Stomach (tissue), 4 donors: ENCODE measurements around the gene CUL4A.

ENCODE experiments used
- EP300 ChIP-seq: sonication (generic); formaldehyde crosslinking; IDR thresholded peaks from one replicate; pipeline ENCODE4 v1.6.1; 2017; ENCODE audit warnings: antibody characterized with exemption
- POLR2A ChIP-seq, 4 donors: fragments of 450-650 bp; IDR thresholded peaks; one replicate each; pipeline ENCODE4 v1.6.1; 2016; ENCODE audit warnings: antibody characterized with exemption in 4 of 4, control low read depth in 2 of 4, mild to moderate bottlenecking in 1 of 4, moderate library complexity in 1 of 4
- TF ChIP-seq, protein P1 (sequence below), 7 experiments: fragments of 450-650 bp in 4 of 7; fragments of 200-600 bp in 3 of 7; sonication (generic) in 3 of 7; IDR thresholded peaks; one replicate each; pipeline ENCODE4 v1.5.1; 2016 to 2019; ENCODE audit warnings: antibody characterized with exemption in 7 of 7, control low read depth in 2 of 7, mild to moderate bottlenecking in 1 of 7

DNA sequence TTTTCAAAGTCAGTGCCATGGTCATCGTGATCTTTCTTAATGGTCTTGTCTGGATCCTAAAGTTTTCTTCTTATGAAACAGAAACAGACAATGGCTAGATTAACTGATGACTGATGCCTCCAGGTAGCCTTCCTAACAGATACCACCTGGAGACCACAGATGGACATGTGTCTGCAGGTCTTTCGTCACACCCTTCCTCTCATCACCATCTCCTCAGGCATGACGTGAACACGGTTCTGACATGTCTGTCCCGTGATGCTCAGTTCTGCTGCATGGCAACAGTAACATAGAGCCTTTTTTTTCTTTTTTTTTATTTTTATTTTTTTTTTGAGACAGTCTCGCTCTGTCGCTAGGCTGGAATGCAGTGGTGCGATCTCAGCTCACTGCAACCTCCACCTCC is 74.5 kb downstream of the CUL4A start:
- TF ChIP-seq, protein P1, sequence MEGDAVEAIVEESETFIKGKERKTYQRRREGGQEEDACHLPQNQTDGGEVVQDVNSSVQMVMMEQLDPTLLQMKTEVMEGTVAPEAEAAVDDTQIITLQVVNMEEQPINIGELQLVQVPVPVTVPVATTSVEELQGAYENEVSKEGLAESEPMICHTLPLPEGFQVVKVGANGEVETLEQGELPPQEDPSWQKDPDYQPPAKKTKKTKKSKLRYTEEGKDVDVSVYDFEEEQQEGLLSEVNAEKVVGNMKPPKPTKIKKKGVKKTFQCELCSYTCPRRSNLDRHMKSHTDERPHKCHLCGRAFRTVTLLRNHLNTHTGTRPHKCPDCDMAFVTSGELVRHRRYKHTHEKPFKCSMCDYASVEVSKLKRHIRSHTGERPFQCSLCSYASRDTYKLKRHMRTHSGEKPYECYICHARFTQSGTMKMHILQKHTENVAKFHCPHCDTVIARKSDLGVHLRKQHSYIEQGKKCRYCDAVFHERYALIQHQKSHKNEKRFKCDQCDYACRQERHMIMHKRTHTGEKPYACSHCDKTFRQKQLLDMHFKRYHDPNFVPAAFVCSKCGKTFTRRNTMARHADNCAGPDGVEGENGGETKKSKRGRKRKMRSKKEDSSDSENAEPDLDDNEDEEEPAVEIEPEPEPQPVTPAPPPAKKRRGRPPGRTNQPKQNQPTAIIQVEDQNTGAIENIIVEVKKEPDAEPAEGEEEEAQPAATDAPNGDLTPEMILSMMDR (IDR thresholded peaks at IDR 0.05): no peak
- no peak for TF ChIP-seq EP300
- TF ChIP-seq POLR2A (IDR thresholded peaks at IDR 0.05): no peak
